HepG2 (cell line): ENCODE data around the gene OPRL1. TPM values are rescaled to one million over a fixed set of nuclear protein-coding genes. Genes with fewer than 3 reads are reported as not detected.
A peak's percentile ranks its signal among the peaks of the same experiment; 100 is the strongest.

Experiments
- ASH2L ChIP-seq: fragments of 300-600, 200-600 bp; sonication (generic); IDR thresholded peaks from 2 replicates; pipeline ENCODE4 v1.7.0; 2017; ENCODE audit warnings: low read depth, mild to moderate bottlenecking, moderate library complexity, mixed read lengths, low read length; ENCODE audit not compliant: insufficient read length
- NFIC ChIP-seq: IDR thresholded peaks from 2 replicates; pipeline ENCODE4 v1.6.1; 2012; ENCODE audit warnings: mild to moderate bottlenecking, low read length, inconsistent platforms
- NR2F2 ChIP-seq: IDR thresholded peaks from 2 replicates; pipeline ENCODE4 v1.6.1; 2012; ENCODE audit warnings: low read depth, inconsistent platforms, borderline replicate concordance
- POLR2G ChIP-seq: fragments of 200-400 bp; formaldehyde crosslinking; IDR thresholded peaks from 2 replicates; pipeline ENCODE4 v1.6.1; 2018; ENCODE audit warnings: mild to moderate bottlenecking, low read depth, low read length, moderate library complexity
- RELA ChIP-seq: sonication (generic); formaldehyde crosslinking; IDR thresholded peaks from 2 replicates; pipeline ENCODE4 v1.4.0; 2020; ENCODE audit warnings: missing genetic modification reagents
- SETDB1 ChIP-seq: sonication (generic); formaldehyde crosslinking; IDR thresholded peaks from 2 replicates; pipeline ENCODE4 v1.5.1; 2020; ENCODE audit warnings: missing genetic modification reagents, mild to moderate bottlenecking, borderline replicate concordance
- SP2 ChIP-seq: sonication (generic); formaldehyde crosslinking; IDR thresholded peaks from 2 replicates; pipeline ENCODE4 v1.5.1; 2020; ENCODE audit warnings: mild to moderate bottlenecking, missing genetic modification reagents
- STAT5B ChIP-seq: sonication (generic); formaldehyde crosslinking; IDR thresholded peaks from 2 replicates; pipeline ENCODE4 v1.4.0; 2020; ENCODE audit warnings: missing genetic modification reagents
- TMF1 ChIP-seq: sonication (generic); formaldehyde crosslinking; IDR thresholded peaks from 2 replicates; pipeline ENCODE4 v1.8.1; 2022; ENCODE audit warnings: low read depth, missing genetic modification reagents
- ZBTB42 ChIP-seq: sonication (generic); formaldehyde crosslinking; IDR thresholded peaks from 2 replicates; pipeline ENCODE4 v1.5.0; 2020; ENCODE audit warnings: mild to moderate bottlenecking, missing genetic modification reagents
- ZBTB7A ChIP-seq: sonication (generic); formaldehyde crosslinking; IDR thresholded peaks from 2 replicates; pipeline ENCODE4 v1.8.0; 2022; ENCODE audit warnings: mild to moderate bottlenecking, missing genetic modification reagents
- ZNF10 ChIP-seq: sonication (generic); formaldehyde crosslinking; IDR thresholded peaks from 2 replicates; pipeline ENCODE4 v1.4.0; 2020; ENCODE audit warnings: mild to moderate bottlenecking, low read depth, missing genetic modification reagents, borderline replicate concordance
- ZNF329 ChIP-seq: sonication (generic); formaldehyde crosslinking; IDR thresholded peaks from 2 replicates; pipeline ENCODE4 v1.9.0; 2021; ENCODE audit warnings: low read depth, mild to moderate bottlenecking, missing genetic modification reagents
- ZNF713 ChIP-seq: sonication (generic); formaldehyde crosslinking; IDR thresholded peaks from 2 replicates; pipeline ENCODE4 v1.4.0; 2020; ENCODE audit warnings: mild to moderate bottlenecking, missing genetic modification reagents
- polyA plus RNA-seq, 8 experiments: library from polyadenylated mRNA; depleted of rRNA in 3 of 8; stranded (reverse) in 7 of 8; unstranded in 1 of 8; fragments of >200 nt; fragmentation: Illumina TruSeq in 4 of 8; extraction: Trizol in 4 of 8; gene quantifications; 2 replicates each; pipeline versions ENCODE4 v1.2.1 to v1.2.3, GENCODE V29; 2011 to 2016; ENCODE audit warnings: low read depth in 4 of 8, missing spikeins in 1 of 8, mixed read lengths in 1 of 8; ENCODE audit not compliant: insufficient read depth in 1 of 8
- total RNA-seq, 5 experiments: library from RNA; depleted of rRNA; stranded (reverse); fragments of >200 nt; fragmentation: Illumina TruSeq; extraction: Trizol; gene quantifications; 2 replicates each; pipeline ENCODE4 v1.2.3, GENCODE V29; 2016; ENCODE audit warnings: low read depth in 1 of 5
- TF ChIP-seq, protein P1 (sequence below): sonication (generic); formaldehyde crosslinking; IDR thresholded peaks from 2 replicates; pipeline ENCODE4 v1.4.0; 2020; ENCODE audit warnings: mild to moderate bottlenecking, low read depth, missing genetic modification reagents
- TF ChIP-seq, protein P2 (sequence below): sonication (generic); formaldehyde crosslinking; IDR thresholded peaks from 2 replicates; pipeline ENCODE4 v1.8.0; 2022; ENCODE audit warnings: missing genetic modification reagents, mild to moderate bottlenecking, moderate library complexity, borderline replicate concordance
- TF ChIP-seq, protein P3 (sequence below): sonication (generic); formaldehyde crosslinking; IDR thresholded peaks from 2 replicates; pipeline ENCODE4 v1.4.0; 2020; ENCODE audit warnings: missing genetic modification reagents, borderline replicate concordance
- TF ChIP-seq, protein P4 (sequence below): IDR thresholded peaks from 2 replicates; pipeline ENCODE4 v1.6.1; 2016; ENCODE audit warnings: missing genetic modification reagents, missing compliant biosample characterization

OPRL1 gene
- total and polyA plus RNA-seq, 2 of the 13 experiments (the other 11 are each of a cell fraction or from before 2014, with no cell fraction given): 0.35 to 0.71 TPM

- TF ChIP-seq, protein P1, sequence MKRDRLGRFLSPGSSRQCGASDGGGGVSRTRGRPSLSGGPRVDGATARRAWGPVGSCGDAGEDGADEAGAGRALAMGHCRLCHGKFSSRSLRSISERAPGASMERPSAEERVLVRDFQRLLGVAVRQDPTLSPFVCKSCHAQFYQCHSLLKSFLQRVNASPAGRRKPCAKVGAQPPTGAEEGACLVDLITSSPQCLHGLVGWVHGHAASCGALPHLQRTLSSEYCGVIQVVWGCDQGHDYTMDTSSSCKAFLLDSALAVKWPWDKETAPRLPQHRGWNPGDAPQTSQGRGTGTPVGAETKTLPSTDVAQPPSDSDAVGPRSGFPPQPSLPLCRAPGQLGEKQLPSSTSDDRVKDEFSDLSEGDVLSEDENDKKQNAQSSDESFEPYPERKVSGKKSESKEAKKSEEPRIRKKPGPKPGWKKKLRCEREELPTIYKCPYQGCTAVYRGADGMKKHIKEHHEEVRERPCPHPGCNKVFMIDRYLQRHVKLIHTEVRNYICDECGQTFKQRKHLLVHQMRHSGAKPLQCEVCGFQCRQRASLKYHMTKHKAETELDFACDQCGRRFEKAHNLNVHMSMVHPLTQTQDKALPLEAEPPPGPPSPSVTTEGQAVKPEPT (CRISPR knock-in tag): peak; percentile 96
- TF ChIP-seq, protein P2, sequence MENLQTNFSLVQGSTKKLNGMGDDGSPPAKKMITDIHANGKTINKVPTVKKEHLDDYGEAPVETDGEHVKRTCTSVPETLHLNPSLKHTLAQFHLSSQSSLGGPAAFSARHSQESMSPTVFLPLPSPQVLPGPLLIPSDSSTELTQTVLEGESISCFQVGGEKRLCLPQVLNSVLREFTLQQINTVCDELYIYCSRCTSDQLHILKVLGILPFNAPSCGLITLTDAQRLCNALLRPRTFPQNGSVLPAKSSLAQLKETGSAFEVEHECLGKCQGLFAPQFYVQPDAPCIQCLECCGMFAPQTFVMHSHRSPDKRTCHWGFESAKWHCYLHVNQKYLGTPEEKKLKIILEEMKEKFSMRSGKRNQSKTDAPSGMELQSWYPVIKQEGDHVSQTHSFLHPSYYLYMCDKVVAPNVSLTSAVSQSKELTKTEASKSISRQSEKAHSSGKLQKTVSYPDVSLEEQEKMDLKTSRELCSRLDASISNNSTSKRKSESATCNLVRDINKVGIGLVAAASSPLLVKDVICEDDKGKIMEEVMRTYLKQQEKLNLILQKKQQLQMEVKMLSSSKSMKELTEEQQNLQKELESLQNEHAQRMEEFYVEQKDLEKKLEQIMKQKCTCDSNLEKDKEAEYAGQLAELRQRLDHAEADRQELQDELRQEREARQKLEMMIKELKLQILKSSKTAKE (CRISPR knock-in tag): peak; percentile 67; the same call in 1 of the 2 replicates
- no peak; the same call in 1 of the 2 replicates for TF ChIP-seq POLR2G
- peak; percentile 25; the same call in 1 of the 2 replicates for TF ChIP-seq SP2 (CRISPR knock-in tag)
- peak; percentile 87 for TF ChIP-seq TMF1
- TF ChIP-seq NFIC: no peak
- TF ChIP-seq ZBTB7A (CRISPR knock-in tag): no peak
- TF ChIP-seq STAT5B (CRISPR knock-in tag): no peak
- no peak for TF ChIP-seq RELA (CRISPR knock-in tag)
- TF ChIP-seq, protein P3, sequence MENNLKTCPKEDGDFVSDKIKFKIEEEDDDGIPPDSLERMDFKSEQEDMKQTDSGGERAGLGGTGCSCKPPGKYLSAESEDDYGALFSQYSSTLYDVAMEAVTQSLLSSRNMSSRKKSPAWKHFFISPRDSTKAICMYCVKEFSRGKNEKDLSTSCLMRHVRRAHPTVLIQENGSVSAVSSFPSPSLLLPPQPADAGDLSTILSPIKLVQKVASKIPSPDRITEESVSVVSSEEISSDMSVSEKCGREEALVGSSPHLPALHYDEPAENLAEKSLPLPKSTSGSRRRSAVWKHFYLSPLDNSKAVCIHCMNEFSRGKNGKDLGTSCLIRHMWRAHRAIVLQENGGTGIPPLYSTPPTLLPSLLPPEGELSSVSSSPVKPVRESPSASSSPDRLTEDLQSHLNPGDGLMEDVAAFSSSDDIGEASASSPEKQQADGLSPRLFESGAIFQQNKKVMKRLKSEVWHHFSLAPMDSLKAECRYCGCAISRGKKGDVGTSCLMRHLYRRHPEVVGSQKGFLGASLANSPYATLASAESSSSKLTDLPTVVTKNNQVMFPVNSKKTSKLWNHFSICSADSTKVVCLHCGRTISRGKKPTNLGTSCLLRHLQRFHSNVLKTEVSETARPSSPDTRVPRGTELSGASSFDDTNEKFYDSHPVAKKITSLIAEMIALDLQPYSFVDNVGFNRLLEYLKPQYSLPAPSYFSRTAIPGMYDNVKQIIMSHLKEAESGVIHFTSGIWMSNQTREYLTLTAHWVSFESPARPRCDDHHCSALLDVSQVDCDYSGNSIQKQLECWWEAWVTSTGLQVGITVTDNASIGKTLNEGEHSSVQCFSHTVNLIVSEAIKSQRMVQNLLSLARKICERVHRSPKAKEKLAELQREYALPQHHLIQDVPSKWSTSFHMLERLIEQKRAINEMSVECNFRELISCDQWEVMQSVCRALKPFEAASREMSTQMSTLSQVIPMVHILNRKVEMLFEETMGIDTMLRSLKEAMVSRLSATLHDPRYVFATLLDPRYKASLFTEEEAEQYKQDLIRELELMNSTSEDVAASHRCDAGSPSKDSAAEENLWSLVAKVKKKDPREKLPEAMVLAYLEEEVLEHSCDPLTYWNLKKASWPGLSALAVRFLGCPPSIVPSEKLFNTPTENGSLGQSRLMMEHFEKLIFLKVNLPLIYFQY (CRISPR knock-in tag): peak; percentile 50; the same call in 1 of the 2 replicates
- no peak for TF ChIP-seq ASH2L
- TF ChIP-seq SETDB1: no peak
- peak; percentile 89; the same call in 1 of the 2 replicates for TF ChIP-seq ZNF713 (CRISPR knock-in tag)
- TF ChIP-seq ZBTB42 (CRISPR knock-in tag): peak; percentile 67
- TF ChIP-seq, protein P4, sequence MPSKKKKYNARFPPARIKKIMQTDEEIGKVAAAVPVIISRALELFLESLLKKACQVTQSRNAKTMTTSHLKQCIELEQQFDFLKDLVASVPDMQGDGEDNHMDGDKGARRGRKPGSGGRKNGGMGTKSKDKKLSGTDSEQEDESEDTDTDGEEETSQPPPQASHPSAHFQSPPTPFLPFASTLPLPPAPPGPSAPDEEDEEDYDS (CRISPR knock-in tag): peak; percentile 59
- TF ChIP-seq ZNF10 (CRISPR knock-in tag): no peak
- TF ChIP-seq ZNF329: 0 out of 2 replicates have a peak, but pooled peaks have one; percentile 11
- no peak for TF ChIP-seq NR2F2
These were observed 26.7 kb upstream of the OPRL1 start (continued) for GRCh38 chr20:64052987-64053840.
